Ishikawa (cell line): ENCODE measurements around the gene SIRPB1.

Experiments
- CEBPB ChIP-seq: IDR thresholded peaks from 2 replicates; pipeline ENCODE4 v1.6.1; 2012
- CREB1 ChIP-seq: IDR thresholded peaks from 2 replicates; pipeline ENCODE4 v1.6.1; 2012; ENCODE audit warnings: low read depth
- EGR1 ChIP-seq: IDR thresholded peaks from 2 replicates; pipeline ENCODE4 v1.6.1; 2012
- EP300 ChIP-seq: IDR thresholded peaks from 2 replicates; pipeline ENCODE4 v1.6.1; 2012; ENCODE audit warnings: borderline replicate concordance
- FOXM1 ChIP-seq: IDR thresholded peaks from 2 replicates; pipeline ENCODE4 v1.6.1; 2012; ENCODE audit warnings: low read depth, borderline replicate concordance
- MAX ChIP-seq: IDR thresholded peaks from 2 replicates; pipeline ENCODE4 v1.6.1; 2012
- NFIC ChIP-seq: IDR thresholded peaks from 2 replicates; pipeline ENCODE4 v1.6.1; 2012
- RAD21 ChIP-seq: IDR thresholded peaks from 2 replicates; pipeline ENCODE4 v1.6.1; 2012; ENCODE audit warnings: low read depth
- TAF1 ChIP-seq: IDR thresholded peaks from 2 replicates; pipeline ENCODE4 v1.6.1; 2012; ENCODE audit warnings: low read depth, mild to moderate bottlenecking
- TCF12 ChIP-seq: IDR thresholded peaks from 2 replicates; pipeline ENCODE4 v1.6.1; 2012; ENCODE audit warnings: low read depth
- TEAD4 ChIP-seq: IDR thresholded peaks from 2 replicates; pipeline ENCODE4 v1.6.1; 2012
- USF1 ChIP-seq: IDR thresholded peaks from 2 replicates; pipeline ENCODE4 v1.6.1; 2012
- YY1 ChIP-seq: IDR thresholded peaks from 2 replicates; pipeline ENCODE4 v1.6.1; 2012; ENCODE audit warnings: low read depth
- ZBTB7A ChIP-seq: IDR thresholded peaks from 2 replicates; pipeline ENCODE4 v1.6.1; 2012; ENCODE audit warnings: low read depth
- TF ChIP-seq, protein P1 (sequence below): IDR thresholded peaks from 2 replicates; pipeline ENCODE4 v1.6.1; 2012; ENCODE audit warnings: low read depth, mild to moderate bottlenecking

Gene SIRPB1

GRCh38 chr20:1621316-1621715 lies 1.5 kb upstream of the SIRPB1 start:
- no peak for TF ChIP-seq YY1
- TF ChIP-seq CREB1 = no peak

DNA sequence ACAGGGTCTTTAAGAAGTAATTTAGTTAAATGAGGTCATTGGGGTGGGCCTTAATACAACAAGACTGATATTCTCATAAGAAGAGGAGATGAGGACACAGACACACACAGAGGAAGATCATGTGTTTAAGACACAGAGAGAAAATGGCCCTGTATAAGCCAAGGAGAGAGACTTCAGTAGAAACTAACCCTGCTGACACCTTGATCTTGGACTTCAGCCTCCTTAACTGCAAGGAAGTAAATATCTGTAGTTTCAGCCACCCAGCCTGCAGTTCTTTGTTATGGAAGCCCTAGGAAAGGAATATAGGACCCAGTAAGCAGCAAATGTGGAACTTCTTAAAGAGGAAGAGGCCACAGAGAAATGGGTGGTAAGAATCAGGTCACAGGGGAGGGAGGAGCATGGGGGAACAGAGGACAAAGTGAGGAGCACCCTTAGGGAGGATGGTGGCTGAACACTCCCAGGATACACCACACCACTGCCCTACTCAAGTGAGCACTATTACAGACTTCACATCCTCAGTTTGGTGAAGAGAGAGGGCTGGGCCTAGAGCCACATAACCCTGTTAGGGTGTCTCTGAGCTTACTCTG lies 762 bp downstream of the SIRPB1 start:
- no peak for TF ChIP-seq CREB1
- no peak for TF ChIP-seq MAX
- TF ChIP-seq NFIC = no peak
- TF ChIP-seq YY1 = no peak
- TF ChIP-seq CEBPB = no peak
- TF ChIP-seq TAF1 = no peak
- no peak for TF ChIP-seq FOXM1
- no peak for TF ChIP-seq USF1
- no peak for TF ChIP-seq TCF12
- no peak for TF ChIP-seq TEAD4

- TF ChIP-seq TCF12 (no peak), CREB1 (no peak), EP300 (no peak), EGR1 (no peak), USF1 (no peak), FOXM1 (no peak), RAD21 (no peak), TAF1 (no peak), NFIC (no peak), TEAD4 (no peak), CEBPB (no peak), YY1 (no peak), ZBTB7A (no peak)
- TF ChIP-seq, protein P1, sequence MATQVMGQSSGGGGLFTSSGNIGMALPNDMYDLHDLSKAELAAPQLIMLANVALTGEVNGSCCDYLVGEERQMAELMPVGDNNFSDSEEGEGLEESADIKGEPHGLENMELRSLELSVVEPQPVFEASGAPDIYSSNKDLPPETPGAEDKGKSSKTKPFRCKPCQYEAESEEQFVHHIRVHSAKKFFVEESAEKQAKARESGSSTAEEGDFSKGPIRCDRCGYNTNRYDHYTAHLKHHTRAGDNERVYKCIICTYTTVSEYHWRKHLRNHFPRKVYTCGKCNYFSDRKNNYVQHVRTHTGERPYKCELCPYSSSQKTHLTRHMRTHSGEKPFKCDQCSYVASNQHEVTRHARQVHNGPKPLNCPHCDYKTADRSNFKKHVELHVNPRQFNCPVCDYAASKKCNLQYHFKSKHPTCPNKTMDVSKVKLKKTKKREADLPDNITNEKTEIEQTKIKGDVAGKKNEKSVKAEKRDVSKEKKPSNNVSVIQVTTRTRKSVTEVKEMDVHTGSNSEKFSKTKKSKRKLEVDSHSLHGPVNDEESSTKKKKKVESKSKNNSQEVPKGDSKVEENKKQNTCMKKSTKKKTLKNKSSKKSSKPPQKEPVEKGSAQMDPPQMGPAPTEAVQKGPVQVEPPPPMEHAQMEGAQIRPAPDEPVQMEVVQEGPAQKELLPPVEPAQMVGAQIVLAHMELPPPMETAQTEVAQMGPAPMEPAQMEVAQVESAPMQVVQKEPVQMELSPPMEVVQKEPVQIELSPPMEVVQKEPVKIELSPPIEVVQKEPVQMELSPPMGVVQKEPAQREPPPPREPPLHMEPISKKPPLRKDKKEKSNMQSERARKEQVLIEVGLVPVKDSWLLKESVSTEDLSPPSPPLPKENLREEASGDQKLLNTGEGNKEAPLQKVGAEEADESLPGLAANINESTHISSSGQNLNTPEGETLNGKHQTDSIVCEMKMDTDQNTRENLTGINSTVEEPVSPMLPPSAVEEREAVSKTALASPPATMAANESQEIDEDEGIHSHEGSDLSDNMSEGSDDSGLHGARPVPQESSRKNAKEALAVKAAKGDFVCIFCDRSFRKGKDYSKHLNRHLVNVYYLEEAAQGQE = no peak
These were observed 1.3 kb downstream of the SIRPB1 start for GRCh38 chr20:1618479-1618878.

DNA sequence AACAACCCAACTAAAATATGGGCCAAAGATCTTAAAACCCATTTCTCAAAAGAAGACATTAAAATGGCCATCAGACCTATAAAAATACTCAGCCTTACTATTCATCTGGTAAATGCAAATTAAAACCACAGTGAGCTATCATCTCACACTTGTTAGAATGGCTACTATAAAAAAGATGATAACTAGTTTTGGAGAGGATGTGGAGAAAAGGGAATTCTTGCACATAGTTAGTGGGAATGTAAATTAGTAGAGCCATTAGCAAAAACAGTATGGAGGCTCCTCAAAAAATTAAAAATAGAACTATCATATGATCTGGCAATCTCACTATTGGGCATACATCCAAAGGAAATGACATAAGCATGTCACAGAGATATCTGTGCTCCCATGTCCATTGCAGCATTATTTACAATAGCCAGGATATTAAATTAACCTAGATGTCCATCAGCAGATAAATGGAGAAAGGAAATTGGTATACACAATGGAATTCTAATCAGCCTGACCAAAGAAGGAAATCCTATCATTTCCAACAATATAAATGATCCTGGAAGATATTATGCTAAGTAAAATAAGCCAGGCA lies 2.9 kb downstream of the SIRPB1 start:
- TF ChIP-seq YY1 = no peak
- TF ChIP-seq NFIC = no peak
- TF ChIP-seq EP300 = no peak
- no peak for TF ChIP-seq CEBPB
- TF ChIP-seq, protein P1 = no peak
- TF ChIP-seq TCF12 = no peak
- TF ChIP-seq ZBTB7A = no peak
- no peak for TF ChIP-seq RAD21
- TF ChIP-seq EGR1 = no peak
- TF ChIP-seq TEAD4 = no peak
- no peak for TF ChIP-seq USF1
- TF ChIP-seq MAX = no peak
- TF ChIP-seq CREB1 = no peak
- no peak for TF ChIP-seq TAF1
- TF ChIP-seq FOXM1 = no peak

GRCh38 chr20:1600736-1601135 lies 19.1 kb downstream of the SIRPB1 start:
- TF ChIP-seq FOXM1 = no peak

GRCh38 chr20:1595333-1595732 lies 24.5 kb downstream of the SIRPB1 start:
- TF ChIP-seq EGR1 (no peak), TAF1 (no peak)
